ENCODE data around the gene POLK.

DNA sequence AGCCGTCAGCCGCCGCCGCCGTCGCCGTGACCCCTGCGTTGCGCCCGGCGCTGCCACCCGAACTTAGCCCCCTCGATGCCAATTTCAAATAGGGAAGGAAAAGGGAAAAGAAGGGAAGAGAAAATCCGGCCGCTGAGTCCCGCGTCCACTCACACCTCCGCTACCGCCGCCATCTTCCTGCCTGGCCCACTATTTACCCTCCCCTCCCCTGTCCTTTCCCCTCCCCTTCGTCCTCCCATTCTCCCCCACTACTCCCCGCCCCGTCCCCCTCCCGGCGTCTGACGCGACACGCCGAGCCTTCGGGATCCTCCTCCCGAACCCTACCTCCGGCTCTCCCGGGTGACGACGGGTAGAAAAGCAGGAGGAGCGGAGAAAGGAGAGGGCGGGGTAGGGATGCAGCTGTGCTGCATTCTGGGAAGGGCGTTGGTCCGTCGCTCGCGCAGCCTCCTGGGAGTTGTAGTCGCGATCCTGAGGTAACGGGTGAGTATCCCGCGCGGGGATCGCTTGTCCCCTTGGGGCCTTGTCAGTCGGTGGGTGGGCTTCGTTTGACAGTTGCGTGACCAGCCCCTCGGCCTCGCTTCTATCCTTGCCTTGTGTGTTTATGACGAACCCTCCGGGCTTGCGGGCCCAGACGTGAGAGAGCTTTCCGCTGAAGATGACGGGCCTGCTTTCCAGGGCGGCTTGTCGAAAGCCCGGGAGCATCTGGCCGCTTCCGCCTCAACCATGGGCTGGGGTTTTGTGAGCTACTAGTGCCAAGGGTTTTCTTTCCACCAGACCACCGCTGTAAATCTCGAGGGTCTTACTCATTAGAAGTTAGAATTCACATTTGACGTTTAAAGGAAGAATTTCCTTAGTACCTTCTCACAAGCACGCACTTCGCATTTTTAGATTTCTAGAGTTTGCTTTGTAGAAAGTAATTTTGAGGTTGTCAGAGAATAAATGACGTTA, at the start of gene POLK, which contains the start of gene CERT1:
- TF ChIP-seq, protein P1, sequence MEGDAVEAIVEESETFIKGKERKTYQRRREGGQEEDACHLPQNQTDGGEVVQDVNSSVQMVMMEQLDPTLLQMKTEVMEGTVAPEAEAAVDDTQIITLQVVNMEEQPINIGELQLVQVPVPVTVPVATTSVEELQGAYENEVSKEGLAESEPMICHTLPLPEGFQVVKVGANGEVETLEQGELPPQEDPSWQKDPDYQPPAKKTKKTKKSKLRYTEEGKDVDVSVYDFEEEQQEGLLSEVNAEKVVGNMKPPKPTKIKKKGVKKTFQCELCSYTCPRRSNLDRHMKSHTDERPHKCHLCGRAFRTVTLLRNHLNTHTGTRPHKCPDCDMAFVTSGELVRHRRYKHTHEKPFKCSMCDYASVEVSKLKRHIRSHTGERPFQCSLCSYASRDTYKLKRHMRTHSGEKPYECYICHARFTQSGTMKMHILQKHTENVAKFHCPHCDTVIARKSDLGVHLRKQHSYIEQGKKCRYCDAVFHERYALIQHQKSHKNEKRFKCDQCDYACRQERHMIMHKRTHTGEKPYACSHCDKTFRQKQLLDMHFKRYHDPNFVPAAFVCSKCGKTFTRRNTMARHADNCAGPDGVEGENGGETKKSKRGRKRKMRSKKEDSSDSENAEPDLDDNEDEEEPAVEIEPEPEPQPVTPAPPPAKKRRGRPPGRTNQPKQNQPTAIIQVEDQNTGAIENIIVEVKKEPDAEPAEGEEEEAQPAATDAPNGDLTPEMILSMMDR (IDR thresholded peaks at IDR 0.05) = no peak
- peak; percentile 85 for TF ChIP-seq POLR2A (IDR thresholded peaks at IDR 0.05)
